GM12878 (cell line): ENCODE measurements around the gene RPL10. TPM values are rescaled to one million over a fixed set of nuclear protein-coding genes. Genes with fewer than 3 reads are reported as not detected.

Experiments used
- ATAC-seq: fragments of 200-7000 bp; cut with Tn5 transposase; 3 replicates; pipeline ENCODE4 v1.9.1; 2020; ENCODE audit warnings: mild to moderate bottlenecking, moderate library complexity
- BruUV-seq: library from RNA; stranded (reverse); fragments of 400-500 nt; replicated peaks from 2 replicates; lab custom pipeline; 2021; lab: Mats Ljungman, UMichigan
- CTCF ChIA-PET: fragments of 300-600 bp; sonication (Branson Sonifier 250); formaldehyde crosslinking; extraction: SDS; loops from one replicate; lab custom pipeline; 2021; ENCODE audit warnings: inconsistent platforms; lab: Yijun Ruan, JAX
- POLR2A ChIA-PET: fragments of 350-600 bp; formaldehyde crosslinking; extraction: SDS; loops from one replicate; lab custom pipeline; 2021; ENCODE audit warnings: inconsistent platforms; lab: Charles Lee
- RAD21 ChIA-PET: fragments of 300-600 bp; sonication (Branson Sonifier 250); formaldehyde crosslinking; loops from one replicate; lab custom pipeline; 2023; ENCODE audit warnings: antibody characterized with exemption; ENCODE audit not compliant: unreplicated experiment; lab: Charles Lee
- SMC1A ChIA-PET: fragments of 300-600 bp; sonication (Branson Sonifier 250); formaldehyde crosslinking; loops from one replicate; lab custom pipeline; 2023; ENCODE audit not compliant: unreplicated experiment, uncharacterized antibody; lab: Charles Lee
- DNase-seq: peaks from one replicate; pipeline ENCODE4 v3.0.0-alpha.2; 2011; ENCODE audit warnings: low read depth, low spot score
- FAIRE-seq: peaks from 3 replicates; lab custom pipeline; 2011; peaks lifted over from hg19 to GRCh38; lab: Jason Lieb, UNC
- H2AFZ ChIP-seq: 2 replicates; pipeline ENCODE4 v1.6.0; 2011; ENCODE audit warnings: low read depth, low read length, control low read depth; ENCODE audit not compliant: control insufficient read depth
- H3K27ac ChIP-seq: 2 replicates; pipeline ENCODE4 v1.5.1; 2011; ENCODE audit warnings: control low read depth; ENCODE audit not compliant: control insufficient read depth, insufficient read depth
- H3K27me3 ChIP-seq, 2 experiments: replicated peaks in 1 of 2; 2 replicates each; pipeline versions ENCODE4 v1.6.0 to v1.6.1; 2011; ENCODE audit warnings: low read length in 1 of 2; ENCODE audit not compliant: control insufficient read depth in 2 of 2, insufficient read depth in 2 of 2
- H3K36me3 ChIP-seq, 2 experiments: 2 replicates each; pipeline ENCODE4 v1.5.1; 2011; ENCODE audit warnings: low read length in 1 of 2; ENCODE audit not compliant: control insufficient read depth in 2 of 2, insufficient read depth in 2 of 2
- H3K4me1 ChIP-seq: 2 replicates; pipeline ENCODE4 v1.6.1; 2011; ENCODE audit warnings: mild to moderate bottlenecking, low read length, moderate library complexity, mixed read lengths; ENCODE audit not compliant: control insufficient read depth, insufficient read depth
- H3K4me2 ChIP-seq: 2 replicates; pipeline ENCODE4 v1.6.0; 2011; ENCODE audit warnings: control low read depth; ENCODE audit not compliant: control insufficient read depth, insufficient read depth
- H3K4me3 ChIP-seq: fragments of 200-600 bp; sonication (generic); 2 replicates; pipeline ENCODE4 v1.5.1; 2016
- H3K79me2 ChIP-seq: 2 replicates; pipeline ENCODE4 v1.6.0; 2011; ENCODE audit warnings: low read length; ENCODE audit not compliant: control insufficient read depth, insufficient read depth
- H3K9ac ChIP-seq: 2 replicates; pipeline ENCODE4 v1.8.0; 2011; ENCODE audit warnings: low read length, control low read depth, mixed read lengths; ENCODE audit not compliant: control insufficient read depth, insufficient read depth
- H3K9me3 ChIP-seq: replicated peaks from 3 replicates; pipeline ENCODE4 v1.5.1; 2011; ENCODE audit warnings: mild to moderate bottlenecking, low read length; ENCODE audit not compliant: control insufficient read depth, insufficient read depth
- H4K20me1 ChIP-seq: 2 replicates; pipeline ENCODE4 v1.6.0; 2011; ENCODE audit not compliant: control insufficient read depth, insufficient read depth
- CEBPZ ChIP-seq: fragments of 150-350 bp; IDR thresholded peaks from 2 replicates; pipeline ENCODE4 v1.6.1; 2016; ENCODE audit warnings: low read depth, low read length
- ETV6 ChIP-seq, 2 experiments: fragments of 450-650 bp in 1 of 2; IDR thresholded peaks in 1 of 2; conservative IDR thresholded peaks in 1 of 2; 2 replicates each; pipeline ENCODE4 v1.6.1; 2014; ENCODE audit warnings: antibody characterized with exemption in 1 of 2, borderline replicate concordance in 1 of 2, low read depth in 1 of 2, mild to moderate bottlenecking in 1 of 2, moderate library complexity in 1 of 2
- EZH2 ChIP-seq: IDR thresholded peaks from 2 replicates; pipeline ENCODE4 v1.6.1; 2012; ENCODE audit warnings: low read depth, mild to moderate bottlenecking, control low read depth, inconsistent platforms, low read length, borderline replicate concordance; ENCODE audit not compliant: control insufficient read depth
- NBN ChIP-seq: fragments of 450-650 bp; IDR thresholded peaks from 2 replicates; pipeline ENCODE4 v1.6.1; 2016
- NFYA ChIP-seq: IDR thresholded peaks from 2 replicates; pipeline ENCODE4 v1.6.1; 2011; ENCODE audit warnings: low read depth, mild to moderate bottlenecking, low read length, improper control_type of control experiment, borderline replicate concordance
- POLR2AphosphoS5 ChIP-seq: IDR thresholded peaks from 2 replicates; pipeline ENCODE4 v1.6.1; 2011; ENCODE audit warnings: mild to moderate bottlenecking, low read length, inconsistent platforms
- SIN3A ChIP-seq: IDR thresholded peaks from 2 replicates; pipeline ENCODE4 v1.6.1; 2012; ENCODE audit warnings: low read depth, low read length, improper control_type of control experiment
- SPI1 ChIP-seq: IDR thresholded peaks from 2 replicates; pipeline ENCODE4 v1.6.1; 2011; ENCODE audit warnings: low read depth, mild to moderate bottlenecking, low read length, moderate library complexity, borderline replicate concordance; ENCODE audit not compliant: insufficient read depth
- ZNF24 ChIP-seq: fragments of 450-650 bp; IDR thresholded peaks from 2 replicates; pipeline ENCODE4 v1.6.1; 2017; ENCODE audit warnings: antibody characterized with exemption, mild to moderate bottlenecking
- WGBS: methylation state at CpG from one replicate; pipeline ENCODE4 v1.1.6; 2016; ENCODE audit warnings: low lambda C conversion rate; ENCODE audit not compliant: insufficient replicate concordance, insufficient coverage; ENCODE audit errors: missing lambda C conversion rate; 5-methylcytosine and 5-hydroxymethylcytosine counted together
- in situ Hi-C: fragments of 300-500 bp; cut with MboI; formaldehyde crosslinking; loops from 9 replicates; pipeline ENCODE4 v1.14.3; 2018; ENCODE audit warnings: mixed read lengths
- intact Hi-C: fragments of 100-400 bp; cut with micrococcal nuclease; formaldehyde crosslinking; loops from one replicate; pipeline ENCODE4 v1.14.2; 2022; ENCODE audit not compliant: unreplicated experiment
- polyA plus RNA-seq, 11 experiments: library from polyadenylated mRNA; depleted of rRNA in 4 of 11; unstranded in 6 of 11; stranded (reverse) in 5 of 11; fragments of >200 nt; fragmentation: Nextera tagmentation in 4 of 11; fragmentation: Illumina TruSeq in 1 of 11; extraction: Ambion mirVana in 4 of 11; extraction: Trizol in 1 of 11; gene quantifications; 1 replicate in 1 of 11; 2 replicates in 10 of 11; pipeline versions ENCODE4 v1.2.1 to v1.2.3, GENCODE V29; 2011 to 2016; ENCODE audit warnings: inconsistent platforms in 2 of 11, missing spikeins in 2 of 11, low read depth in 1 of 11
- total RNA-seq, 4 experiments: library from RNA; depleted of rRNA in 3 of 4; stranded (reverse); fragments of >200 nt in 3 of 4; fragmentation: Illumina TruSeq in 1 of 4; extraction: Trizol in 1 of 4; gene quantifications; 2 replicates each; pipeline versions ENCODE4 v1.2.1 to v1.2.3, GENCODE V29; 2013 to 2021
- TF ChIP-seq, protein P1 (sequence below): fragments of 450-650 bp; formaldehyde crosslinking; IDR thresholded peaks from 2 replicates; pipeline ENCODE4 v1.4.0; 2022; ENCODE audit warnings: mild to moderate bottlenecking, moderate library complexity
- TF ChIP-seq, protein P2 (sequence below): IDR thresholded peaks from 2 replicates; pipeline ENCODE4 v1.6.1; 2011; ENCODE audit warnings: mild to moderate bottlenecking, low read depth, low read length, moderate library complexity; ENCODE audit not compliant: insufficient replicate concordance
- TF ChIP-seq, protein P3 (sequence below): fragments of 450-650 bp; IDR thresholded peaks from 2 replicates; pipeline ENCODE4 v1.6.1; 2017; ENCODE audit warnings: mild to moderate bottlenecking

RPL10 gene
- total and polyA plus RNA-seq, 10 of the 15 experiments (the other 5 are each of a cell fraction or from before 2014, with no cell fraction given): 1,938 to 7,222 (median 4,494) TPM

DNA sequence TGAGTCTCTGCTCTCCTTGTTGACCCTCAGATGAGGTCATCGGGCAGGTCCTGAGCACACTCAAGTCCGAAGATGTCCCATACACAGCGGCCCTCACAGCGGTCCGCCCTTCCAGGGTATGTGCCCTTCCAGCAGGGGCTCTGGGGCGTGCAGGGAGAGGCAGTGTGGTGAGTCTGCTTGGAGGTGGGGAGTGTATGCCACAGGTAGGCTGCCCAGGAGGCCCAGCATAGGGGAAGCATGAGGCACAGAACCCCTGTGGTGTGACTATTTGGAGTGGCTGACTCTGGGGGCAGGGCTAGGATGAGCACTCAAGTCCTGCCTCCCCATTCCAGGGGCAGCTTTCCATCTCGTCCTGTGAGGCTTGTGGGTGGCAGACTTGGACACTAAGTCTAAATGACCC lies 35.4 kb downstream of the RPL10 start:
- Histone ChIP-seq H3K36me3 (peaks cover 0 to 2% of the 10 kb centered on the region in 2 experiments; a peak in 1 of 4 replicates), H3K9me3 (no peaks in the 10 kb centered on the region; the same call in 2 of the 3 replicates), H3K4me3 (no peak overlapping the region), H3K9ac (no peak overlapping the region), H2AFZ (no peak overlapping the region), H3K79me2 (peaks cover 28% of the 10 kb centered on the region), H3K4me2 (no peak overlapping the region), H3K4me1 (no peaks in the 10 kb centered on the region), H3K27me3 (no peaks in the 10 kb centered on the region), H3K27ac (no peak overlapping the region), H4K20me1 (no peaks in the 10 kb centered on the region)
- in situ Hi-C loops: no loop called here
- DNase-seq (no peak), FAIRE-seq (no peak), ATAC-seq (no peak)
- RAD21 ChIA-PET: no interaction called here
- BruUV-seq: no TSS peak
- CTCF ChIA-PET: no interaction called here
- SMC1A ChIA-PET: no interaction called here
- POLR2A ChIA-PET: no interaction called here
- intact Hi-C loops: no loop called here
- 68% methylated on average over 7 of the region's 7 CpGs for WGBS
- TF ChIP-seq SPI1 (no peak), NBN (no peak), ZNF24 (no peak), CEBPZ (no peak), SIN3A (no peak), NFYA (no peak), EZH2 (no peak), ETV6 (conservative IDR thresholded peaks at IDR 0.05 in 1 of 2, IDR thresholded peaks at IDR 0.05 in 1 of 2; ENCODE audit: borderline replicate concordance in 1 of 2, low read depth in 1 of 2) (no peak), POLR2AphosphoS5 (no peak)
- TF ChIP-seq, protein P1, sequence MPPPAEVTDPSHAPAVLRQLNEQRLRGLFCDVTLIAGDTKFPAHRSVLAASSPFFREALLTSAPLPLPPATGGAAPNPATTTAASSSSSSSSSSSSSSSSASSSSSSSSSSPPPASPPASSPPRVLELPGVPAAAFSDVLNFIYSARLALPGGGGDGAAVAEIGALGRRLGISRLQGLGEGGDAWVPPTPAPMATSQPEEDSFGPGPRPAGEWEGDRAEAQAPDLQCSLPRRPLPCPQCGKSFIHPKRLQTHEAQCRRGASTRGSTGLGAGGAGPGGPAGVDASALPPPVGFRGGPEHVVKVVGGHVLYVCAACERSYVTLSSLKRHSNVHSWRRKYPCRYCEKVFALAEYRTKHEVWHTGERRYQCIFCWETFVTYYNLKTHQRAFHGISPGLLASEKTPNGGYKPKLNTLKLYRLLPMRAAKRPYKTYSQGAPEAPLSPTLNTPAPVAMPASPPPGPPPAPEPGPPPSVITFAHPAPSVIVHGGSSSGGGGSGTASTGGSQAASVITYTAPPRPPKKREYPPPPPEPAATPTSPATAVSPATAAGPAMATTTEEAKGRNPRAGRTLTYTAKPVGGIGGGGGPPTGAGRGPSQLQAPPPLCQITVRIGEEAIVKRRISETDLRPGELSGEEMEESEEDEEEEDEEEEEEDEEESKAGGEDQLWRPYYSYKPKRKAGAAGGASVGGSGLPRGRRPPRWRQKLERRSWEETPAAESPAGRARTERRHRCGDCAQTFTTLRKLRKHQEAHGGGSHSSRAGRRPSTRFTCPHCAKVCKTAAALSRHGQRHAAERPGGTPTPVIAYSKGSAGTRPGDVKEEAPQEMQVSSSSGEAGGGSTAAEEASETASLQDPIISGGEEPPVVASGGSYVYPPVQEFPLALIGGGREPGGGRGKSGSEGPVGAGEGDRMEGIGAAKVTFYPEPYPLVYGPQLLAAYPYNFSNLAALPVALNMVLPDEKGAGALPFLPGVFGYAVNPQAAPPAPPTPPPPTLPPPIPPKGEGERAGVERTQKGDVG (CRISPR knock-in tag): no peak
- TF ChIP-seq, protein P2, sequence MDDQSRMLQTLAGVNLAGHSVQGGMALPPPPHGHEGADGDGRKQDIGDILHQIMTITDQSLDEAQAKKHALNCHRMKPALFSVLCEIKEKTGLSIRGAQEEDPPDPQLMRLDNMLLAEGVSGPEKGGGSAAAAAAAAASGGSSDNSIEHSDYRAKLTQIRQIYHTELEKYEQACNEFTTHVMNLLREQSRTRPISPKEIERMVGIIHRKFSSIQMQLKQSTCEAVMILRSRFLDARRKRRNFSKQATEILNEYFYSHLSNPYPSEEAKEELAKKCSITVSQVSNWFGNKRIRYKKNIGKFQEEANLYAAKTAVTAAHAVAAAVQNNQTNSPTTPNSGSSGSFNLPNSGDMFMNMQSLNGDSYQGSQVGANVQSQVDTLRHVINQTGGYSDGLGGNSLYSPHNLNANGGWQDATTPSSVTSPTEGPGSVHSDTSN: no peak
- TF ChIP-seq, protein P3, sequence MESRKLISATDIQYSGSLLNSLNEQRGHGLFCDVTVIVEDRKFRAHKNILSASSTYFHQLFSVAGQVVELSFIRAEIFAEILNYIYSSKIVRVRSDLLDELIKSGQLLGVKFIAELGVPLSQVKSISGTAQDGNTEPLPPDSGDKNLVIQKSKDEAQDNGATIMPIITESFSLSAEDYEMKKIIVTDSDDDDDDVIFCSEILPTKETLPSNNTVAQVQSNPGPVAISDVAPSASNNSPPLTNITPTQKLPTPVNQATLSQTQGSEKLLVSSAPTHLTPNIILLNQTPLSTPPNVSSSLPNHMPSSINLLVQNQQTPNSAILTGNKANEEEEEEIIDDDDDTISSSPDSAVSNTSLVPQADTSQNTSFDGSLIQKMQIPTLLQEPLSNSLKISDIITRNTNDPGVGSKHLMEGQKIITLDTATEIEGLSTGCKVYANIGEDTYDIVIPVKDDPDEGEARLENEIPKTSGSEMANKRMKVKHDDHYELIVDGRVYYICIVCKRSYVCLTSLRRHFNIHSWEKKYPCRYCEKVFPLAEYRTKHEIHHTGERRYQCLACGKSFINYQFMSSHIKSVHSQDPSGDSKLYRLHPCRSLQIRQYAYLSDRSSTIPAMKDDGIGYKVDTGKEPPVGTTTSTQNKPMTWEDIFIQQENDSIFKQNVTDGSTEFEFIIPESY: no peak
